CD4-positive, alpha-beta T cell treated with Interleukin-21 for 1 hour (primary cell): ENCODE data around the gene GOLGA6L7.
"Not testable (repeated sequence)": the region's sequence is repeated elsewhere in the genome, so short reads cannot be mapped to it uniquely, and the experiment has no call there.

Experiments
- DNase-seq: peaks from one replicate; pipeline ENCODE4 v3.0.0-alpha.2; 2020

Gene GOLGA6L7

GRCh38 chr15:28848521-28848920 lies at the start of gene GOLGA6L7:
Gene GOLGA6L7 (minus strand): TSS chr15:28848644. CDS start chr15:28848549, 95 bp downstream.
- DNase-seq: not testable (repeated sequence)

- no peak for DNase-seq
Observed at GRCh38 chr15:28897861-28898585, 49.6 kb upstream of the GOLGA6L7 start.

- DNase-seq: no peak
Observed at GRCh38 chr15:28896951-28897350, 48.5 kb upstream of the GOLGA6L7 start.

- no peak for DNase-seq
Observed at GRCh38 chr15:28895566-28895965, 47.1 kb upstream of the GOLGA6L7 start.

GRCh38 chr15:28895146-28895545 lies 46.7 kb upstream of the GOLGA6L7 start:
- no peak for DNase-seq

- no peak for DNase-seq
Observed at GRCh38 chr15:28894631-28895030, 46.2 kb upstream of the GOLGA6L7 start.

GRCh38 chr15:28892789-28893610 lies 44.6 kb upstream of the GOLGA6L7 start:
- no peak for DNase-seq

GRCh38 chr15:28891588-28891987 lies 43.1 kb upstream of the GOLGA6L7 start:
- no peak for DNase-seq

GRCh38 chr15:28890711-28891495 lies 42.5 kb upstream of the GOLGA6L7 start:
- peak; percentile 40 for DNase-seq

- not testable (repeated sequence) for DNase-seq
Observed at GRCh38 chr15:28890291-28890690, 41.8 kb upstream of the GOLGA6L7 start.

GRCh38 chr15:28889871-28890270 lies 41.4 kb upstream of the GOLGA6L7 start:
- not testable (repeated sequence) for DNase-seq

GRCh38 chr15:28889346-28889745 lies 40.9 kb upstream of the GOLGA6L7 start:
- DNase-seq: no peak

- DNase-seq: no peak
Observed at GRCh38 chr15:28888900-28889299, 40.5 kb upstream of the GOLGA6L7 start.

- no peak for DNase-seq
Observed at GRCh38 chr15:28888302-28888894, 40.0 kb upstream of the GOLGA6L7 start.

GRCh38 chr15:28887339-28888174 lies 39.1 kb upstream of the GOLGA6L7 start:
- no peak for DNase-seq

GRCh38 chr15:28886431-28887338 lies 38.2 kb upstream of the GOLGA6L7 start:
- DNase-seq: no peak

- DNase-seq: peak; percentile 45
Observed at GRCh38 chr15:28885630-28886430, 37.4 kb upstream of the GOLGA6L7 start, which contains the start of gene APBA2. Gene APBA2 (plus strand): TSS chr15:28885974. CDS start chr15:29053885, 167,911 bp downstream.

GRCh38 chr15:28885128-28885629 lies 36.7 kb upstream of the GOLGA6L7 start:
- no peak for DNase-seq

GRCh38 chr15:28884151-28884940 lies 35.9 kb upstream of the GOLGA6L7 start:
- DNase-seq: no peak
